GM18858 (cell line): ENCODE measurements around the gene CDH13.

ENCODE experiments used
- ATAC-seq: cut with Tn5 transposase; IDR thresholded peaks from one replicate; pipeline ENCODE4 v1.9.1; 2021; ENCODE audit not compliant: unreplicated experiment

Gene CDH13

GRCh38 chr16:83724585-83724984 lies 1097.8 kb downstream of the CDH13 start:
- ATAC-seq: no peak

- ATAC-seq: no peak
These were observed 1098.5 kb downstream of the CDH13 start for GRCh38 chr16:83725313-83725712.

- no peak for ATAC-seq
These were observed 1100.2 kb downstream of the CDH13 start for GRCh38 chr16:83727018-83727417.

- ATAC-seq: no peak
These were observed 1101.1 kb downstream of the CDH13 start for GRCh38 chr16:83727751-83728352.

GRCh38 chr16:83728492-83728891 lies 1101.7 kb downstream of the CDH13 start:
- no peak for ATAC-seq

- no peak for ATAC-seq
These were observed 1104.0 kb downstream of the CDH13 start for GRCh38 chr16:83730812-83731211.

- ATAC-seq: no peak
These were observed 1105.8 kb downstream of the CDH13 start for GRCh38 chr16:83732536-83732935.

GRCh38 chr16:83733301-83733700 lies 1106.5 kb downstream of the CDH13 start:
- ATAC-seq: no peak

GRCh38 chr16:83734136-83734535 lies 1107.4 kb downstream of the CDH13 start:
- no peak for ATAC-seq

- ATAC-seq: no peak
These were observed 1111.1 kb downstream of the CDH13 start for GRCh38 chr16:83737729-83738354.

- ATAC-seq: no peak
These were observed 1112.2 kb downstream of the CDH13 start for GRCh38 chr16:83738923-83739503.

GRCh38 chr16:83742124-83742899 lies 1115.5 kb downstream of the CDH13 start:
- ATAC-seq: no peak

GRCh38 chr16:83743241-83743640 lies 1116.5 kb downstream of the CDH13 start:
- ATAC-seq: no peak

- ATAC-seq: no peak
These were observed 1117.0 kb downstream of the CDH13 start for GRCh38 chr16:83743720-83744119.

- no peak for ATAC-seq
These were observed 1117.7 kb downstream of the CDH13 start for GRCh38 chr16:83744441-83744981.

GRCh38 chr16:83746611-83747010 lies 1119.8 kb downstream of the CDH13 start:
- ATAC-seq: no peak

GRCh38 chr16:83747936-83748335 lies 1121.2 kb downstream of the CDH13 start:
- no peak for ATAC-seq

- ATAC-seq: no peak
These were observed 1128.6 kb downstream of the CDH13 start for GRCh38 chr16:83755391-83755790.

GRCh38 chr16:83762141-83762991 lies 1135.6 kb downstream of the CDH13 start:
- ATAC-seq: no peak

- ATAC-seq: no peak
These were observed 1136.2 kb downstream of the CDH13 start for GRCh38 chr16:83762992-83763358.

GRCh38 chr16:83768986-83769385 lies 1142.2 kb downstream of the CDH13 start:
- ATAC-seq: no peak
